Ascending aorta (tissue), 2 donors: Measurements from ENCODE around the gene EFEMP2. TPM values are rescaled to one million over a fixed set of nuclear protein-coding genes. Genes with fewer than 3 reads are reported as not detected.
A peak's percentile ranks its signal among the peaks of the same experiment; 100 is the strongest.

Experiments
- DNase-seq, 2 donors: peaks; one replicate each; pipeline ENCODE4 v3.0.0-alpha.2; 2019; ENCODE audit warnings: low spot score in 2 of 2
- H3K27ac ChIP-seq, 2 donors: fragments of 200-600 bp; sonication (generic); one replicate each; pipeline ENCODE4 v1.5.1; 2016 to 2017; ENCODE audit warnings: mild to moderate bottlenecking in 1 of 2
- H3K27me3 ChIP-seq: fragments of 200-600 bp; sonication (generic); one replicate; pipeline ENCODE4 v1.5.1; 2017
- H3K36me3 ChIP-seq, 2 donors: fragments of 200-600 bp; sonication (generic); one replicate each; pipeline ENCODE4 v1.5.1; 2016
- H3K4me1 ChIP-seq, 2 donors: fragments of 200-600 bp; sonication (generic); one replicate each; pipeline ENCODE4 v1.5.1; 2016 to 2017; ENCODE audit warnings: mild to moderate bottlenecking in 1 of 2
- H3K4me3 ChIP-seq, 2 donors: fragments of 200-600 bp; sonication (generic); one replicate each; pipeline ENCODE4 v1.5.1; 2016 to 2017; ENCODE audit warnings: mild to moderate bottlenecking in 1 of 2
- H3K9me3 ChIP-seq, 2 donors: fragments of 200-600 bp; sonication (generic); one replicate each; pipeline ENCODE4 v1.5.1; 2016
- CTCF ChIP-seq, 3 experiments: fragments of 200-600 bp in 2 of 3; fragments of 450-650 bp in 1 of 3; sonication (generic) in 2 of 3; IDR thresholded peaks; one replicate each; pipeline ENCODE4 v1.5.1; 2016 to 2019; ENCODE audit warnings: antibody characterized with exemption in 3 of 3, mild to moderate bottlenecking in 1 of 3, moderate library complexity in 1 of 3
- intact Hi-C: fragments of 100-400 bp; cut with DNase I; formaldehyde crosslinking; loops from one replicate; pipeline ENCODE4 v1.15.1; 2023
- total RNA-seq: library from RNA; depleted of rRNA; stranded (reverse); fragments of >200 nt; gene quantifications from one replicate; pipeline ENCODE4 v1.1.0, GENCODE V29; 2016

EFEMP2 gene
- total RNA-seq, 1 donor from 2014 or later, result 92.8 TPM

GRCh38 chr11:65906602-65907001 lies 34.0 kb upstream of the EFEMP2 start:
- Histone ChIP-seq H3K27me3 (no peaks in the 10 kb centered on the region), H3K9me3 (no peaks in the 10 kb centered on the region), H3K4me1 (peaks cover 0 to 6% of the 10 kb centered on the region in 2 donors), H3K4me3 (no peak overlapping the region), H3K36me3 (no peaks in the 10 kb centered on the region), H3K27ac (no peak overlapping the region)
- TF ChIP-seq CTCF (IDR thresholded peaks at IDR 0.05), result no peak
- intact Hi-C loops, result no loop called here
- no peak for DNase-seq

- Histone ChIP-seq H3K36me3 (no peaks in the 10 kb centered on the region), H3K27me3 (no peaks in the 10 kb centered on the region), H3K9me3 (no peaks in the 10 kb centered on the region), H3K27ac (no peak overlapping the region), H3K4me3 (no peak overlapping the region), H3K4me1 (peaks cover 7 to 13% of the 10 kb centered on the region in 2 donors)
- DNase-seq, result no peak
- TF ChIP-seq CTCF (IDR thresholded peaks at IDR 0.05), result no peak
- intact Hi-C loops, result no loop called here
Observed at GRCh38 chr11:65903715-65904114, 31.1 kb upstream of the EFEMP2 start.

GRCh38 chr11:65903068-65903481 lies 30.5 kb upstream of the EFEMP2 start:
- no peaks in the 10 kb centered on the region for H3K9me3 ChIP-seq
- H3K27ac ChIP-seq, result no peak overlapping the region
- peaks cover 7 to 13% of the 10 kb centered on the region in 2 donors for H3K4me1 ChIP-seq
- DNase-seq, result no peak
- no peaks in the 10 kb centered on the region for H3K27me3 ChIP-seq
- H3K4me3 ChIP-seq, result no peak overlapping the region
- no peaks in the 10 kb centered on the region for H3K36me3 ChIP-seq
- intact Hi-C loops, result no loop called here
- TF ChIP-seq CTCF (IDR thresholded peaks at IDR 0.05), result no peak

- Histone ChIP-seq H3K36me3 (no peaks in the 10 kb centered on the region), H3K4me3 (peak overlapping the region; percentile 70 to 80), H3K9me3 (no peaks in the 10 kb centered on the region), H3K27ac (peak overlapping the region; percentile 84 to 85), H3K4me1 (peaks cover 7 to 20% of the 10 kb centered on the region in 2 donors), H3K27me3 (no peaks in the 10 kb centered on the region)
- TF ChIP-seq CTCF (IDR thresholded peaks at IDR 0.05), result no peak
- DNase-seq, result no peak
- intact Hi-C loops, result loop anchor here (1.0 kb wide), 4 partner anchors 10 to 18 kb away; partner anchors contain the start of genes C11orf68, CCDC85B and DRAP1
Observed at GRCh38 chr11:65900899-65901180, 28.2 kb upstream of the EFEMP2 start.

GRCh38 chr11:65900125-65900898 lies 27.7 kb upstream of the EFEMP2 start, which contains the start of gene FOSL1:
FOSL1 (minus strand) TSS chr11:65900388; CDS start chr11:65900339, 49 bp downstream.
- no peak for TF ChIP-seq CTCF (IDR thresholded peaks at IDR 0.05)
- DNase-seq, result peak; percentile 80 to 96
- H3K27me3 ChIP-seq, result no peaks in the 10 kb centered on the region
- peak within 1 kb of the TSS; percentile 70 to 80 for H3K4me3 ChIP-seq
- H3K27ac ChIP-seq, result peak within 1 kb of the TSS; percentile 84 to 85
- intact Hi-C loops, result loop anchor here (1.0 kb wide), 3 partner anchors 10 to 19 kb away; partner anchors contain the start of genes C11orf68, CCDC85B and DRAP1
- no peaks in the 10 kb centered on the region for H3K9me3 ChIP-seq
- H3K36me3 ChIP-seq, result no peaks in the 10 kb centered on the region
- H3K4me1 ChIP-seq, result peaks cover 7 to 20% of the 10 kb centered on the region in 2 donors
